Psoas muscle (tissue), 8 donors: ENCODE data around the gene ZNF526. TPM values are rescaled to one million over a fixed set of nuclear protein-coding genes. Genes with fewer than 3 reads are reported as not detected.
"Not testable (repeated sequence)": the region's sequence is repeated elsewhere in the genome, so short reads cannot be mapped to it uniquely, and the experiment has no call there.

Experiments
- ATAC-seq, 4 donors: fragments of 200-7000 bp; cut with Tn5 transposase; one replicate each; pipeline ENCODE4 v1.9.1; 2020; ENCODE audit warnings: moderate library complexity in 3 of 4, mild to moderate bottlenecking in 2 of 4
- DNase-seq, 2 donors: peaks; one replicate each; pipeline ENCODE4 v3.0.0-alpha.2; 2020
- H3K27ac ChIP-seq: fragments of 200-600 bp; one replicate; pipeline ENCODE4 v1.8.0; 2022
- H3K27me3 ChIP-seq, 3 donors: fragments of 200-600 bp in 1 of 3; one replicate each; pipeline versions ENCODE4 v1.6.1 to v1.8.0; 2013 to 2022; ENCODE audit warnings: low read length in 2 of 3, mild to moderate bottlenecking in 2 of 3, moderate library complexity in 1 of 3; ENCODE audit not compliant: insufficient read depth in 3 of 3
- H3K36me3 ChIP-seq, 2 donors: fragments of 200-600 bp in 1 of 2; one replicate each; pipeline versions ENCODE4 v1.6.1 to v1.8.0; 2013 to 2022; ENCODE audit warnings: low read depth in 1 of 2, mild to moderate bottlenecking in 1 of 2, moderate library complexity in 1 of 2; ENCODE audit not compliant: insufficient read depth in 1 of 2
- H3K4me1 ChIP-seq: fragments of 200-600 bp; one replicate; pipeline ENCODE4 v1.8.0; 2022
- H3K4me3 ChIP-seq: fragments of 200-600 bp; one replicate; pipeline ENCODE4 v1.8.0; 2022; ENCODE audit warnings: mild to moderate bottlenecking
- H3K9me3 ChIP-seq: fragments of 200-600 bp; one replicate; pipeline ENCODE4 v1.8.0; 2022
- WGBS, 3 donors: extraction: QIAGEN DNeasy Blood & Tissue Kit; methylation state at CpG; one replicate each; pipeline versions ENCODE4 v1.1.6 to v1.1.7; 2013; 5-methylcytosine and 5-hydroxymethylcytosine counted together
- intact Hi-C, 2 donors: fragments of 100-400 bp; cut with DNase I; formaldehyde crosslinking; loops; one replicate each; pipeline versions ENCODE4 v1.11.0 to v1.14.2; 2022
- polyA plus RNA-seq, 3 donors: library from polyadenylated mRNA; stranded (reverse); fragments of 200-250 nt; gene quantifications; one replicate each; pipeline ENCODE4 v1.2.3, GENCODE V29; 2013
- total RNA-seq, 4 donors: library from RNA; stranded (reverse); fragmentation: NEBNext Ultra II Directional in 2 of 4; extraction: Animal tissue kit (Norgen Biotek cat#: 25700) in 2 of 4; gene quantifications; one replicate each; pipeline versions ENCODE4 v1.2.1 to v1.2.4, GENCODE V29; 2021 to 2023
- TF ChIP-seq, protein P1 (sequence below): fragments of 200-600 bp; IDR thresholded peaks from one replicate; pipeline ENCODE4 v1.8.0; 2022; ENCODE audit warnings: antibody characterized with exemption
- donor health status: healthy with polysubstance abuse.
- donor health status: DM: no; HTN: no; CAD: no; lungs with moderate emphysema.
- donor health status: Bipolar disorder and iron deficiency.
- donor health status: healthy.
- donor health status: DM: yes; HTN: yes; CAD: no.
- donor health status: DM: no; HTN: no; CAD: no.
- donor health status: DM: no; HTN: no; CAD: no.
- donor health status: DM: yes; HTN: yes; CAD: no.

Gene ZNF526
- total and polyA plus RNA-seq, 7 donors = 3.4 to 7.9 (median 5.9) TPM

- intact Hi-C loops = no loop called here
- TF ChIP-seq, protein P1, sequence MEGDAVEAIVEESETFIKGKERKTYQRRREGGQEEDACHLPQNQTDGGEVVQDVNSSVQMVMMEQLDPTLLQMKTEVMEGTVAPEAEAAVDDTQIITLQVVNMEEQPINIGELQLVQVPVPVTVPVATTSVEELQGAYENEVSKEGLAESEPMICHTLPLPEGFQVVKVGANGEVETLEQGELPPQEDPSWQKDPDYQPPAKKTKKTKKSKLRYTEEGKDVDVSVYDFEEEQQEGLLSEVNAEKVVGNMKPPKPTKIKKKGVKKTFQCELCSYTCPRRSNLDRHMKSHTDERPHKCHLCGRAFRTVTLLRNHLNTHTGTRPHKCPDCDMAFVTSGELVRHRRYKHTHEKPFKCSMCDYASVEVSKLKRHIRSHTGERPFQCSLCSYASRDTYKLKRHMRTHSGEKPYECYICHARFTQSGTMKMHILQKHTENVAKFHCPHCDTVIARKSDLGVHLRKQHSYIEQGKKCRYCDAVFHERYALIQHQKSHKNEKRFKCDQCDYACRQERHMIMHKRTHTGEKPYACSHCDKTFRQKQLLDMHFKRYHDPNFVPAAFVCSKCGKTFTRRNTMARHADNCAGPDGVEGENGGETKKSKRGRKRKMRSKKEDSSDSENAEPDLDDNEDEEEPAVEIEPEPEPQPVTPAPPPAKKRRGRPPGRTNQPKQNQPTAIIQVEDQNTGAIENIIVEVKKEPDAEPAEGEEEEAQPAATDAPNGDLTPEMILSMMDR = no peak
- peaks cover 15% of the 10 kb centered on the region for H3K4me1 ChIP-seq
Observed at GRCh38 chr19:42255766-42256745, 35.9 kb downstream of the ZNF526 start.

GRCh38 chr19:42257842-42258241 is 37.7 kb downstream of the ZNF526 start:
- DNase-seq, H3K36me3 ChIP-seq, H3K4me3 ChIP-seq, H3K4me1 ChIP-seq, intact Hi-C loops, H3K27ac ChIP-seq, H3K9me3 ChIP-seq, ATAC-seq, H3K27me3 ChIP-seq: not testable (repeated sequence)
- 80 to 91% (median 89%) methylated on average over 3 of the region's 3 CpGs for WGBS, 3 donors

More at GRCh38 chr19:42255766-42256745, 35.9 kb downstream of the ZNF526 start:
- 4 to 5% (median 5%) methylated on average over 38 of the region's 38 CpGs for WGBS, 3 donors
- Histone ChIP-seq H3K36me3 (no peaks in the 10 kb centered on the region), H3K27ac (peak overlapping the region; percentile 92), H3K4me3 (peak overlapping the region; percentile 95), H3K27me3 (peaks cover 0 to 4% (median 0%) of the 10 kb centered on the region in 3 donors), H3K9me3 (no peaks in the 10 kb centered on the region)
- ATAC-seq (peak in 1 of 4 donors; percentile 17), DNase-seq (peak in 1 of 2 donors; percentile 79)

GRCh38 chr19:42261763-42262162 is 41.7 kb downstream of the ZNF526 start:
- no peaks in the 10 kb centered on the region for H3K27me3 ChIP-seq
- ATAC-seq = no peak
- H3K4me1 ChIP-seq = no peaks in the 10 kb centered on the region
- no peak overlapping the region for H3K4me3 ChIP-seq
- H3K36me3 ChIP-seq = no peaks in the 10 kb centered on the region
- no peak overlapping the region for H3K27ac ChIP-seq
- TF ChIP-seq, protein P1 = no peak
- 95 to 100% (median 96%) methylated on average over 3 of the region's 3 CpGs for WGBS, 3 donors
- DNase-seq = no peak
- intact Hi-C loops = no loop called here
- no peaks in the 10 kb centered on the region for H3K9me3 ChIP-seq

- H3K4me3 ChIP-seq, H3K27ac ChIP-seq, H3K27me3 ChIP-seq, H3K36me3 ChIP-seq, ATAC-seq, DNase-seq, intact Hi-C loops, H3K9me3 ChIP-seq: not testable (repeated sequence)
- WGBS, 3 donors = 82 to 91% (median 89%) methylated on average over 4 of the region's 4 CpGs
- peaks cover 17% of the 10 kb centered on the region for H3K4me1 ChIP-seq
Observed at GRCh38 chr19:42266105-42266504, 46.0 kb downstream of the ZNF526 start.

GRCh38 chr19:42266928-42267603 is 47.0 kb downstream of the ZNF526 start:
- 93 to 94% (median 94%) methylated on average over 23 to 25 of the region's 25 CpGs for WGBS, 3 donors
- not testable (repeated sequence) for DNase-seq
- H3K27ac ChIP-seq = peak overlapping the region; percentile 100

More at GRCh38 chr19:42266928-42267603, 47.0 kb downstream of the ZNF526 start:
- H3K4me1 ChIP-seq = peaks cover 27% of the 10 kb centered on the region
- ATAC-seq, H3K4me3 ChIP-seq, H3K36me3 ChIP-seq, H3K27me3 ChIP-seq, intact Hi-C loops, H3K9me3 ChIP-seq: not testable (repeated sequence)
